T1000 (cell line): ENCODE measurements around the gene NECTIN2.
"Not testable (repeated sequence)": the region's sequence is repeated elsewhere in the genome, so short reads cannot be mapped to it uniquely, and the experiment has no call there.

ENCODE experiments used
- DNase-seq: peaks from one replicate; lab custom pipeline; 2025; ENCODE audit warnings: mixed read lengths; lab: John Stamatoyannopoulos, UW

The NECTIN2 gene

GRCh38 chr19:44817725-44818465 is 28.2 kb upstream of the NECTIN2 start:
- DNase-seq, result no peak

- no peak for DNase-seq
These were observed 27.5 kb upstream of the NECTIN2 start for GRCh38 chr19:44818466-44819031.

- no peak for DNase-seq
These were observed 26.8 kb upstream of the NECTIN2 start for GRCh38 chr19:44819246-44819832.

GRCh38 chr19:44820648-44821609 is 25.2 kb upstream of the NECTIN2 start:
- no peak for DNase-seq

- DNase-seq, result no peak
These were observed 23.9 kb upstream of the NECTIN2 start for GRCh38 chr19:44822177-44822576.

- DNase-seq, result no peak
These were observed 23.3 kb upstream of the NECTIN2 start for GRCh38 chr19:44822670-44823372.

- no peak for DNase-seq
These were observed 22.8 kb upstream of the NECTIN2 start for GRCh38 chr19:44823373-44823698.

- DNase-seq, result no peak
These were observed 21.3 kb upstream of the NECTIN2 start for GRCh38 chr19:44824761-44825160.

GRCh38 chr19:44832875-44833274 is 13.2 kb upstream of the NECTIN2 start:
- not testable (repeated sequence) for DNase-seq

- not testable (repeated sequence) for DNase-seq
These were observed 11.7 kb upstream of the NECTIN2 start for GRCh38 chr19:44834399-44834798.

GRCh38 chr19:44839276-44839675 is 6.8 kb upstream of the NECTIN2 start:
- DNase-seq, result no peak

- DNase-seq, result no peak
These were observed 5.3 kb upstream of the NECTIN2 start for GRCh38 chr19:44840811-44841210.

GRCh38 chr19:44841231-44841630 is 4.9 kb upstream of the NECTIN2 start:
- no peak for DNase-seq

- DNase-seq, result no peak
These were observed 848 bp upstream of the NECTIN2 start for GRCh38 chr19:44845286-44845611.

GRCh38 chr19:44846455-44847143 is 502 bp downstream of the NECTIN2 start:
- DNase-seq, result no peak

GRCh38 chr19:44847144-44848035 is 1.3 kb downstream of the NECTIN2 start:
- DNase-seq, result no peak

GRCh38 chr19:44848036-44848811 is 2.1 kb downstream of the NECTIN2 start:
- no peak for DNase-seq

GRCh38 chr19:44848812-44849447 is 2.8 kb downstream of the NECTIN2 start:
- DNase-seq, result no peak

GRCh38 chr19:44850641-44851109 is 4.6 kb downstream of the NECTIN2 start:
- no peak for DNase-seq
